GM12891 (cell line): ENCODE data around the gene SERPINA9.

ENCODE experiments used
- POLR2A ChIP-seq: IDR thresholded peaks from 2 replicates; pipeline ENCODE4 v1.6.1; 2011; ENCODE audit warnings: low read depth, low read length, control low read depth
- POLR2AphosphoS5 ChIP-seq: IDR thresholded peaks from 2 replicates; pipeline ENCODE4 v1.6.1; 2011; ENCODE audit warnings: low read depth, low read length, control low read depth
- SPI1 ChIP-seq: IDR thresholded peaks from 2 replicates; pipeline ENCODE4 v1.6.1; 2011; ENCODE audit warnings: low read depth, low read length, control low read depth
- TAF1 ChIP-seq: IDR thresholded peaks from 2 replicates; pipeline ENCODE4 v1.6.1; 2011; ENCODE audit warnings: low read depth, low read length, control low read depth

- TF ChIP-seq POLR2A, result no peak
- TF ChIP-seq POLR2AphosphoS5, result no peak
- no peak for TF ChIP-seq TAF1
- no peak for TF ChIP-seq SPI1
These were observed 8.5 kb upstream of the SERPINA9 start for GRCh38 chr14:94484481-94484880.
